Activated CD4-positive, alpha-beta T cell treated with anti-CD3 and anti-CD28 coated beads, Interleukin-2, amount 10 ng/mL, durations not matched to agents 7 days and 5 days (primary cell): ENCODE measurements around the gene LAMA4. TPM values are rescaled to one million over a fixed set of nuclear protein-coding genes. Genes with fewer than 3 reads are reported as not detected.

Experiments used
- CTCF ChIA-PET: fragments of 350-600 bp; sonication (Branson Sonifier 250); formaldehyde crosslinking; loops from one replicate; lab custom pipeline; 2021; ENCODE audit warnings: antibody characterized with exemption; lab: Charles Lee
- POLR2A ChIA-PET: fragments of 350-600 bp; sonication (Branson Sonifier 250); formaldehyde crosslinking; loops from one replicate; lab custom pipeline; 2021; ENCODE audit warnings: antibody characterized with exemption; lab: Charles Lee
- DNase-seq: peaks from one replicate; pipeline ENCODE4 v3.0.0-alpha.2; 2020
- H3K27ac Mint-ChIP-seq: one replicate; pipeline ENCODE4 v1.8.0; 2021; ENCODE audit warnings: mild to moderate bottlenecking, moderate library complexity, mixed read lengths
- H3K27me3 Mint-ChIP-seq: one replicate; pipeline ENCODE4 v1.8.0; 2021; ENCODE audit warnings: mixed read lengths
- H3K36me3 Mint-ChIP-seq: one replicate; pipeline ENCODE4 v1.8.0; 2021; ENCODE audit warnings: low read depth, mixed read lengths
- H3K4me1 Mint-ChIP-seq: one replicate; pipeline ENCODE4 v1.8.0; 2021; ENCODE audit warnings: mixed read lengths
- H3K4me3 Mint-ChIP-seq: one replicate; pipeline ENCODE4 v1.8.0; 2021; ENCODE audit warnings: mild to moderate bottlenecking, moderate library complexity, mixed read lengths
- H3K9me3 Mint-ChIP-seq: one replicate; pipeline ENCODE4 v1.8.0; 2021; ENCODE audit warnings: mixed read lengths
- total RNA-seq, 2 experiments: library from RNA; stranded (reverse); gene quantifications; one replicate each; pipeline ENCODE4 v1.2.3, GENCODE V29; 2021

Gene LAMA4
- total RNA-seq, 2 experiments from 2014 or later = not detected

- CTCF ChIA-PET = no interaction called here
- no peaks in the 10 kb centered on the region for H3K36me3 Mint-ChIP-seq
- no peaks in the 10 kb centered on the region for H3K4me1 Mint-ChIP-seq
- POLR2A ChIA-PET = no interaction called here
- no peak overlapping the region for H3K4me3 Mint-ChIP-seq
- H3K9me3 Mint-ChIP-seq = no peaks in the 10 kb centered on the region
- peaks cover 20% of the 10 kb centered on the region for H3K27me3 Mint-ChIP-seq
- no peak for DNase-seq
- H3K27ac Mint-ChIP-seq = no peak overlapping the region
Measured at GRCh38 chr6:112196306-112196705, 58.1 kb downstream of the LAMA4 start.

- Mint-ChIP-seq H3K9me3 (no peaks in the 10 kb centered on the region), H3K36me3 (no peaks in the 10 kb centered on the region), H3K4me3 (no peak overlapping the region), H3K27ac (no peak overlapping the region), H3K27me3 (peaks cover 23% of the 10 kb centered on the region), H3K4me1 (no peaks in the 10 kb centered on the region)
- DNase-seq = no peak
- ChIA-PET POLR2A (no interaction called here), CTCF (interaction anchor here (1.0 kb wide), 1 partner anchor 16 kb away, joined by 3 read pairs; no protein-coding TSS in a partner anchor)
Measured at GRCh38 chr6:112195166-112195565, 59.2 kb downstream of the LAMA4 start.

- CTCF ChIA-PET = interaction anchor here (1.0 kb wide), 1 partner anchor 16 kb away, joined by 3 read pairs; no protein-coding TSS in a partner anchor
- peaks cover 28% of the 10 kb centered on the region for H3K27me3 Mint-ChIP-seq
- no peaks in the 10 kb centered on the region for H3K36me3 Mint-ChIP-seq
- no peak for DNase-seq
- POLR2A ChIA-PET = no interaction called here
- H3K27ac Mint-ChIP-seq = no peak overlapping the region
- H3K4me1 Mint-ChIP-seq = no peaks in the 10 kb centered on the region
- H3K4me3 Mint-ChIP-seq = no peak overlapping the region
- H3K9me3 Mint-ChIP-seq = no peaks in the 10 kb centered on the region
Measured at GRCh38 chr6:112194511-112194910, 59.9 kb downstream of the LAMA4 start.

- POLR2A ChIA-PET = no interaction called here
- no peak overlapping the region for H3K4me3 Mint-ChIP-seq
- no peak for DNase-seq
- H3K9me3 Mint-ChIP-seq = no peaks in the 10 kb centered on the region
- no peak overlapping the region for H3K27ac Mint-ChIP-seq
- no peaks in the 10 kb centered on the region for H3K36me3 Mint-ChIP-seq
- H3K27me3 Mint-ChIP-seq = peaks cover 34% of the 10 kb centered on the region
- CTCF ChIA-PET = no interaction called here
- H3K4me1 Mint-ChIP-seq = no peaks in the 10 kb centered on the region
Measured at GRCh38 chr6:112193535-112194051, 60.8 kb downstream of the LAMA4 start.

- Mint-ChIP-seq H3K36me3 (no peaks in the 10 kb centered on the region), H3K27me3 (peaks cover 36% of the 10 kb centered on the region)
- CTCF ChIA-PET = no interaction called here
Measured at GRCh38 chr6:112193117-112193516, 61.2 kb downstream of the LAMA4 start.

GRCh38 chr6:112191509-112192020, 62.8 kb downstream of the LAMA4 start:
- no peaks in the 10 kb centered on the region for H3K4me1 Mint-ChIP-seq
- H3K27me3 Mint-ChIP-seq = peaks cover 42% of the 10 kb centered on the region
- DNase-seq = no peak
- ChIA-PET POLR2A (no interaction called here), CTCF (no interaction called here)
- no peak overlapping the region for H3K4me3 Mint-ChIP-seq
- H3K27ac Mint-ChIP-seq = no peak overlapping the region
- H3K36me3 Mint-ChIP-seq = no peaks in the 10 kb centered on the region
- H3K9me3 Mint-ChIP-seq = no peaks in the 10 kb centered on the region

More at GRCh38 chr6:112193117-112193516, 61.2 kb downstream of the LAMA4 start:
- H3K4me1 Mint-ChIP-seq = no peaks in the 10 kb centered on the region
- no peaks in the 10 kb centered on the region for H3K9me3 Mint-ChIP-seq
- no peak overlapping the region for H3K27ac Mint-ChIP-seq
- no peak overlapping the region for H3K4me3 Mint-ChIP-seq
- POLR2A ChIA-PET = no interaction called here
- no peak for DNase-seq

- ChIA-PET POLR2A (no interaction called here), CTCF (no interaction called here)
- Mint-ChIP-seq H3K27me3 (peaks cover 41% of the 10 kb centered on the region), H3K4me3 (no peak overlapping the region), H3K27ac (no peak overlapping the region), H3K36me3 (no peaks in the 10 kb centered on the region), H3K9me3 (no peaks in the 10 kb centered on the region), H3K4me1 (no peaks in the 10 kb centered on the region)
- DNase-seq = no peak
Measured at GRCh38 chr6:112190164-112190563, 64.2 kb downstream of the LAMA4 start.

GRCh38 chr6:112189494-112189893, 64.9 kb downstream of the LAMA4 start:
- Mint-ChIP-seq H3K27me3 (peaks cover 43% of the 10 kb centered on the region), H3K4me1 (no peaks in the 10 kb centered on the region), H3K27ac (no peak overlapping the region), H3K9me3 (no peaks in the 10 kb centered on the region), H3K4me3 (no peak overlapping the region), H3K36me3 (no peaks in the 10 kb centered on the region)
- no peak for DNase-seq
- ChIA-PET POLR2A (no interaction called here), CTCF (interaction anchor here (0.6 to 0.9 kb wide), 3 partner anchors 9 to 1595 kb away, joined by 3 read pairs; no protein-coding TSS in a partner anchor)

GRCh38 chr6:112188906-112189305, 65.5 kb downstream of the LAMA4 start:
- Mint-ChIP-seq H3K4me1 (no peaks in the 10 kb centered on the region), H3K27me3 (peaks cover 43% of the 10 kb centered on the region), H3K27ac (no peak overlapping the region), H3K9me3 (no peaks in the 10 kb centered on the region), H3K4me3 (no peak overlapping the region), H3K36me3 (no peaks in the 10 kb centered on the region)
- DNase-seq = no peak
- POLR2A ChIA-PET = no interaction called here
- CTCF ChIA-PET = interaction anchor here (0.6 to 0.9 kb wide), 4 partner anchors 9 to 1594 kb away, joined by 3 read pairs; no protein-coding TSS in a partner anchor

GRCh38 chr6:112187736-112188135, 66.6 kb downstream of the LAMA4 start:
- no peak for DNase-seq
- Mint-ChIP-seq H3K27me3 (peaks cover 40% of the 10 kb centered on the region), H3K4me3 (no peak overlapping the region), H3K9me3 (no peaks in the 10 kb centered on the region), H3K27ac (no peak overlapping the region), H3K36me3 (no peaks in the 10 kb centered on the region), H3K4me1 (no peaks in the 10 kb centered on the region)
- POLR2A ChIA-PET = no interaction called here
- CTCF ChIA-PET = interaction anchor here (1.2 kb wide), 1 partner anchor 24 kb away, joined by 3 read pairs; no protein-coding TSS in a partner anchor

- CTCF ChIA-PET = interaction anchor here (0.6 to 1.2 kb wide), 2 partner anchors 22 to 312 kb away, joined by 3 to 4 read pairs; no protein-coding TSS in a partner anchor
- Mint-ChIP-seq H3K27ac (no peak overlapping the region), H3K4me3 (no peak overlapping the region), H3K36me3 (no peaks in the 10 kb centered on the region), H3K27me3 (peaks cover 47% of the 10 kb centered on the region), H3K9me3 (no peaks in the 10 kb centered on the region), H3K4me1 (no peaks in the 10 kb centered on the region)
- DNase-seq = no peak
- POLR2A ChIA-PET = no interaction called here
Measured at GRCh38 chr6:112184951-112185350, 69.4 kb downstream of the LAMA4 start.

- Mint-ChIP-seq H3K36me3 (no peaks in the 10 kb centered on the region), H3K9me3 (no peaks in the 10 kb centered on the region), H3K4me3 (no peak overlapping the region), H3K27ac (no peak overlapping the region), H3K27me3 (peaks cover 42% of the 10 kb centered on the region), H3K4me1 (no peaks in the 10 kb centered on the region)
- CTCF ChIA-PET = no interaction called here
- DNase-seq = no peak
- POLR2A ChIA-PET = no interaction called here
Measured at GRCh38 chr6:112183271-112183671, 71.1 kb downstream of the LAMA4 start.

GRCh38 chr6:112181130-112181529, 73.2 kb downstream of the LAMA4 start:
- ChIA-PET POLR2A (no interaction called here), CTCF (interaction anchor here (1.0 to 1.8 kb wide), 3 partner anchors 8 to 36 kb away, joined by 3 to 4 read pairs (median 4); no protein-coding TSS in a partner anchor)
- Mint-ChIP-seq H3K36me3 (no peaks in the 10 kb centered on the region), H3K9me3 (no peaks in the 10 kb centered on the region), H3K27ac (no peak overlapping the region), H3K4me1 (no peaks in the 10 kb centered on the region), H3K27me3 (peaks cover 42% of the 10 kb centered on the region), H3K4me3 (no peak overlapping the region)
- no peak for DNase-seq
